Measurements from ENCODE around the gene DUSP22.
"Not testable (repeated sequence)": the region's sequence is repeated elsewhere in the genome, so short reads cannot be mapped to it uniquely, and the experiment has no call there.

- TF ChIP-seq CTCF (IDR thresholded peaks at IDR 0.05); POLR2AphosphoS5 (IDR thresholded peaks at IDR 0.05; ENCODE audit: low read depth, low read length); REST (IDR thresholded peaks at IDR 0.05; ENCODE audit: insufficient read depth in 1 of 2, low read depth in 2 of 2, low read length in 1 of 2): not testable (repeated sequence)
These were observed 79.6 kb downstream of the DUSP22 start for GRCh38 chr6:371851-372250.
